GM23338 (cell line): ENCODE results near the gene KCNA1. TPM values are rescaled to one million over a fixed set of nuclear protein-coding genes. Genes with fewer than 3 reads are reported as not detected.

Experiments used
- ATAC-seq: fragments of 200-7000 bp; cut with Tn5 transposase; 3 replicates; pipeline ENCODE4 v1.9.1; 2020
- DNase-seq: peaks from one replicate; pipeline ENCODE4 v3.0.0-alpha.2; 2015; ENCODE audit warnings: low spot score
- H2AFZ ChIP-seq: fragments of 200-600 bp; sonication (generic); 2 replicates; pipeline ENCODE4 v1.8.0; 2016; ENCODE audit warnings: antibody characterized with exemption, mild to moderate bottlenecking, moderate library complexity
- H3F3A ChIP-seq: fragments of 200-600 bp; sonication (generic); replicated peaks from 2 replicates; pipeline ENCODE4 v1.8.0; 2017; ENCODE audit warnings: antibody characterized with exemption, mixed run types, low read depth
- H3K27ac ChIP-seq: fragments of 200-600 bp; sonication (generic); 2 replicates; pipeline ENCODE4 v1.6.1; 2016; ENCODE audit warnings: low read depth
- H3K27me3 ChIP-seq: fragments of 200-600 bp; sonication (generic); 2 replicates; pipeline ENCODE4 v1.8.0; 2016; ENCODE audit warnings: mild to moderate bottlenecking, mixed run types, moderate library complexity; ENCODE audit not compliant: insufficient read depth
- H3K36me3 ChIP-seq: fragments of 200-600 bp; sonication (generic); 2 replicates; pipeline ENCODE4 v1.8.0; 2016; ENCODE audit warnings: mild to moderate bottlenecking; ENCODE audit not compliant: insufficient read depth
- H3K4me1 ChIP-seq: fragments of 200-600 bp; sonication (generic); 2 replicates; pipeline ENCODE4 v1.8.0; 2016; ENCODE audit warnings: mild to moderate bottlenecking, moderate library complexity; ENCODE audit not compliant: insufficient read depth
- H3K4me2 ChIP-seq: fragments of 200-600 bp; sonication (generic); 2 replicates; pipeline ENCODE4 v1.7.1; 2017; ENCODE audit warnings: mixed run types
- H3K4me3 ChIP-seq: fragments of 200-600 bp; sonication (generic); 2 replicates; pipeline ENCODE4 v1.6.1; 2016; ENCODE audit warnings: mixed run types
- H3K79me2 ChIP-seq: fragments of 200-600 bp; sonication (generic); replicated peaks from 2 replicates; pipeline ENCODE4 v1.8.0; 2017; ENCODE audit warnings: mild to moderate bottlenecking; ENCODE audit not compliant: insufficient read depth
- H3K9me2 ChIP-seq: fragments of 200-600 bp; sonication (generic); 2 replicates; pipeline ENCODE4 v1.8.0; 2017; ENCODE audit not compliant: insufficient read depth
- H4K20me1 ChIP-seq: fragments of 200-600 bp; sonication (generic); replicated peaks from 2 replicates; pipeline ENCODE4 v1.8.0; 2017; ENCODE audit warnings: mild to moderate bottlenecking; ENCODE audit not compliant: insufficient read depth
- H3K27ac Mint-ChIP-seq: 2 replicates; pipeline ENCODE4 v1.8.0; 2020; ENCODE audit warnings: inconsistent platforms, mild to moderate bottlenecking, moderate library complexity, mixed read lengths
- H3K27me3 Mint-ChIP-seq: 3 replicates; pipeline ENCODE4 v1.8.0; 2022; ENCODE audit warnings: low read depth, mild to moderate bottlenecking, moderate library complexity, mixed read lengths, inconsistent platforms; ENCODE audit not compliant: insufficient read depth, poor library complexity
- H3K36me3 Mint-ChIP-seq: 3 replicates; pipeline ENCODE4 v1.8.0; 2021; ENCODE audit warnings: low read depth, mild to moderate bottlenecking, inconsistent platforms, moderate library complexity, mixed read lengths
- H3K4me1 Mint-ChIP-seq: 3 replicates; pipeline ENCODE4 v1.8.0; 2020; ENCODE audit warnings: mild to moderate bottlenecking, inconsistent platforms, mixed read lengths
- H3K4me3 Mint-ChIP-seq: 3 replicates; pipeline ENCODE4 v1.8.0; 2021; ENCODE audit warnings: moderate library complexity, mild to moderate bottlenecking, inconsistent platforms, mixed read lengths
- H3K9me3 Mint-ChIP-seq: 3 replicates; pipeline ENCODE4 v1.8.0; 2020; ENCODE audit warnings: moderate library complexity, mild to moderate bottlenecking, inconsistent platforms, mixed read lengths
- CREB1 ChIP-seq: fragments of 250-450 bp; sonication (Bioruptor Pico); IDR thresholded peaks from 2 replicates; pipeline ENCODE4 v1.5.0; 2020; ENCODE audit warnings: low read depth, mild to moderate bottlenecking, moderate library complexity
- EZH2 ChIP-seq: fragments of 200-600 bp; sonication (generic); IDR thresholded peaks from one replicate; pipeline ENCODE4 v1.8.0; 2017; ENCODE audit warnings: antibody characterized with exemption, mild to moderate bottlenecking, low read depth; ENCODE audit not compliant: unreplicated experiment
- EZH2phosphoT487 ChIP-seq: fragments of 200-600 bp; sonication (generic); IDR thresholded peaks from one replicate; pipeline ENCODE4 v1.8.1; 2018; ENCODE audit warnings: antibody characterized with exemption; ENCODE audit not compliant: unreplicated experiment
- REST ChIP-seq: IDR thresholded peaks from one replicate; pipeline ENCODE4 v1.6.1; 2018; ENCODE audit warnings: antibody characterized with exemption; ENCODE audit not compliant: unreplicated experiment
- ZNF331 ChIP-seq: fragments of 250-450 bp; sonication (Bioruptor Pico); IDR thresholded peaks from 2 replicates; pipeline ENCODE4 v1.5.0; 2020; ENCODE audit warnings: low read depth, mild to moderate bottlenecking, moderate library complexity
- polyA plus RNA-seq: library from polyadenylated mRNA; unstranded; fragments of >200 nt; fragmentation: Nextera tagmentation; extraction: Ambion mirVana; gene quantifications from 2 replicates; pipeline ENCODE4 v1.2.1, GENCODE V29; 2016
- total RNA-seq: library from RNA; depleted of rRNA; stranded (reverse); fragments of >200 nt; shearing (Covaris generic); gene quantifications from 2 replicates; pipeline ENCODE4 v1.2.3, GENCODE V29; 2014
- TF ChIP-seq, protein P1 (sequence below): IDR thresholded peaks from 2 replicates; pipeline ENCODE4 v1.6.1; 2016; ENCODE audit warnings: antibody characterized with exemption
- TF ChIP-seq, protein P2 (sequence below), 2 experiments: fragments of 200-600 bp in 1 of 2; sonication (generic) in 1 of 2; conservative IDR thresholded peaks; 2 replicates each; pipeline versions ENCODE4 v1.5.1 to v1.6.1; 2016 to 2017; ENCODE audit warnings: antibody characterized with exemption in 2 of 2, low read depth in 2 of 2, mild to moderate bottlenecking in 2 of 2, moderate library complexity in 1 of 2
- TF ChIP-seq, protein P3 (sequence below): fragments of 250-450 bp; sonication (Bioruptor Pico); IDR thresholded peaks from 2 replicates; pipeline ENCODE4 v1.5.0; 2020; ENCODE audit warnings: mild to moderate bottlenecking, moderate library complexity

KCNA1 gene
- total and polyA plus RNA-seq, 2 experiments from 2014 or later = 0.10 to 1.2 TPM

- no peak overlapping the region for H3K4me3 Mint-ChIP-seq
- Histone ChIP-seq H3K27ac (no peak overlapping the region), H3K79me2 (no peaks in the 10 kb centered on the region), H3K36me3 (no peaks in the 10 kb centered on the region), H3K9me2 (no peaks in the 10 kb centered on the region), H4K20me1 (no peaks in the 10 kb centered on the region), H2AFZ (no peak overlapping the region), H3F3A (no peaks in the 10 kb centered on the region), H3K4me2 (no peak overlapping the region), H3K4me3 (no peak overlapping the region), H3K4me1 (no peaks in the 10 kb centered on the region), H3K27me3 (no peaks in the 10 kb centered on the region)
- H3K36me3 Mint-ChIP-seq = no peaks in the 10 kb centered on the region
- no peaks in the 10 kb centered on the region for H3K9me3 Mint-ChIP-seq
- TF ChIP-seq REST (no peak), EZH2phosphoT487 (no peak), ZNF331 (CRISPR knock-in tag) (no peak), CREB1 (CRISPR knock-in tag) (no peak), EZH2 (no peak)
- TF ChIP-seq, protein P1, sequence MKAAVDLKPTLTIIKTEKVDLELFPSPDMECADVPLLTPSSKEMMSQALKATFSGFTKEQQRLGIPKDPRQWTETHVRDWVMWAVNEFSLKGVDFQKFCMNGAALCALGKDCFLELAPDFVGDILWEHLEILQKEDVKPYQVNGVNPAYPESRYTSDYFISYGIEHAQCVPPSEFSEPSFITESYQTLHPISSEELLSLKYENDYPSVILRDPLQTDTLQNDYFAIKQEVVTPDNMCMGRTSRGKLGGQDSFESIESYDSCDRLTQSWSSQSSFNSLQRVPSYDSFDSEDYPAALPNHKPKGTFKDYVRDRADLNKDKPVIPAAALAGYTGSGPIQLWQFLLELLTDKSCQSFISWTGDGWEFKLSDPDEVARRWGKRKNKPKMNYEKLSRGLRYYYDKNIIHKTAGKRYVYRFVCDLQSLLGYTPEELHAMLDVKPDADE = no peak
- TF ChIP-seq, protein P2, sequence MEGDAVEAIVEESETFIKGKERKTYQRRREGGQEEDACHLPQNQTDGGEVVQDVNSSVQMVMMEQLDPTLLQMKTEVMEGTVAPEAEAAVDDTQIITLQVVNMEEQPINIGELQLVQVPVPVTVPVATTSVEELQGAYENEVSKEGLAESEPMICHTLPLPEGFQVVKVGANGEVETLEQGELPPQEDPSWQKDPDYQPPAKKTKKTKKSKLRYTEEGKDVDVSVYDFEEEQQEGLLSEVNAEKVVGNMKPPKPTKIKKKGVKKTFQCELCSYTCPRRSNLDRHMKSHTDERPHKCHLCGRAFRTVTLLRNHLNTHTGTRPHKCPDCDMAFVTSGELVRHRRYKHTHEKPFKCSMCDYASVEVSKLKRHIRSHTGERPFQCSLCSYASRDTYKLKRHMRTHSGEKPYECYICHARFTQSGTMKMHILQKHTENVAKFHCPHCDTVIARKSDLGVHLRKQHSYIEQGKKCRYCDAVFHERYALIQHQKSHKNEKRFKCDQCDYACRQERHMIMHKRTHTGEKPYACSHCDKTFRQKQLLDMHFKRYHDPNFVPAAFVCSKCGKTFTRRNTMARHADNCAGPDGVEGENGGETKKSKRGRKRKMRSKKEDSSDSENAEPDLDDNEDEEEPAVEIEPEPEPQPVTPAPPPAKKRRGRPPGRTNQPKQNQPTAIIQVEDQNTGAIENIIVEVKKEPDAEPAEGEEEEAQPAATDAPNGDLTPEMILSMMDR (conservative IDR thresholded peaks at IDR 0.05; ENCODE audit: low read depth in 2 of 2) = no peak
- TF ChIP-seq, protein P3, sequence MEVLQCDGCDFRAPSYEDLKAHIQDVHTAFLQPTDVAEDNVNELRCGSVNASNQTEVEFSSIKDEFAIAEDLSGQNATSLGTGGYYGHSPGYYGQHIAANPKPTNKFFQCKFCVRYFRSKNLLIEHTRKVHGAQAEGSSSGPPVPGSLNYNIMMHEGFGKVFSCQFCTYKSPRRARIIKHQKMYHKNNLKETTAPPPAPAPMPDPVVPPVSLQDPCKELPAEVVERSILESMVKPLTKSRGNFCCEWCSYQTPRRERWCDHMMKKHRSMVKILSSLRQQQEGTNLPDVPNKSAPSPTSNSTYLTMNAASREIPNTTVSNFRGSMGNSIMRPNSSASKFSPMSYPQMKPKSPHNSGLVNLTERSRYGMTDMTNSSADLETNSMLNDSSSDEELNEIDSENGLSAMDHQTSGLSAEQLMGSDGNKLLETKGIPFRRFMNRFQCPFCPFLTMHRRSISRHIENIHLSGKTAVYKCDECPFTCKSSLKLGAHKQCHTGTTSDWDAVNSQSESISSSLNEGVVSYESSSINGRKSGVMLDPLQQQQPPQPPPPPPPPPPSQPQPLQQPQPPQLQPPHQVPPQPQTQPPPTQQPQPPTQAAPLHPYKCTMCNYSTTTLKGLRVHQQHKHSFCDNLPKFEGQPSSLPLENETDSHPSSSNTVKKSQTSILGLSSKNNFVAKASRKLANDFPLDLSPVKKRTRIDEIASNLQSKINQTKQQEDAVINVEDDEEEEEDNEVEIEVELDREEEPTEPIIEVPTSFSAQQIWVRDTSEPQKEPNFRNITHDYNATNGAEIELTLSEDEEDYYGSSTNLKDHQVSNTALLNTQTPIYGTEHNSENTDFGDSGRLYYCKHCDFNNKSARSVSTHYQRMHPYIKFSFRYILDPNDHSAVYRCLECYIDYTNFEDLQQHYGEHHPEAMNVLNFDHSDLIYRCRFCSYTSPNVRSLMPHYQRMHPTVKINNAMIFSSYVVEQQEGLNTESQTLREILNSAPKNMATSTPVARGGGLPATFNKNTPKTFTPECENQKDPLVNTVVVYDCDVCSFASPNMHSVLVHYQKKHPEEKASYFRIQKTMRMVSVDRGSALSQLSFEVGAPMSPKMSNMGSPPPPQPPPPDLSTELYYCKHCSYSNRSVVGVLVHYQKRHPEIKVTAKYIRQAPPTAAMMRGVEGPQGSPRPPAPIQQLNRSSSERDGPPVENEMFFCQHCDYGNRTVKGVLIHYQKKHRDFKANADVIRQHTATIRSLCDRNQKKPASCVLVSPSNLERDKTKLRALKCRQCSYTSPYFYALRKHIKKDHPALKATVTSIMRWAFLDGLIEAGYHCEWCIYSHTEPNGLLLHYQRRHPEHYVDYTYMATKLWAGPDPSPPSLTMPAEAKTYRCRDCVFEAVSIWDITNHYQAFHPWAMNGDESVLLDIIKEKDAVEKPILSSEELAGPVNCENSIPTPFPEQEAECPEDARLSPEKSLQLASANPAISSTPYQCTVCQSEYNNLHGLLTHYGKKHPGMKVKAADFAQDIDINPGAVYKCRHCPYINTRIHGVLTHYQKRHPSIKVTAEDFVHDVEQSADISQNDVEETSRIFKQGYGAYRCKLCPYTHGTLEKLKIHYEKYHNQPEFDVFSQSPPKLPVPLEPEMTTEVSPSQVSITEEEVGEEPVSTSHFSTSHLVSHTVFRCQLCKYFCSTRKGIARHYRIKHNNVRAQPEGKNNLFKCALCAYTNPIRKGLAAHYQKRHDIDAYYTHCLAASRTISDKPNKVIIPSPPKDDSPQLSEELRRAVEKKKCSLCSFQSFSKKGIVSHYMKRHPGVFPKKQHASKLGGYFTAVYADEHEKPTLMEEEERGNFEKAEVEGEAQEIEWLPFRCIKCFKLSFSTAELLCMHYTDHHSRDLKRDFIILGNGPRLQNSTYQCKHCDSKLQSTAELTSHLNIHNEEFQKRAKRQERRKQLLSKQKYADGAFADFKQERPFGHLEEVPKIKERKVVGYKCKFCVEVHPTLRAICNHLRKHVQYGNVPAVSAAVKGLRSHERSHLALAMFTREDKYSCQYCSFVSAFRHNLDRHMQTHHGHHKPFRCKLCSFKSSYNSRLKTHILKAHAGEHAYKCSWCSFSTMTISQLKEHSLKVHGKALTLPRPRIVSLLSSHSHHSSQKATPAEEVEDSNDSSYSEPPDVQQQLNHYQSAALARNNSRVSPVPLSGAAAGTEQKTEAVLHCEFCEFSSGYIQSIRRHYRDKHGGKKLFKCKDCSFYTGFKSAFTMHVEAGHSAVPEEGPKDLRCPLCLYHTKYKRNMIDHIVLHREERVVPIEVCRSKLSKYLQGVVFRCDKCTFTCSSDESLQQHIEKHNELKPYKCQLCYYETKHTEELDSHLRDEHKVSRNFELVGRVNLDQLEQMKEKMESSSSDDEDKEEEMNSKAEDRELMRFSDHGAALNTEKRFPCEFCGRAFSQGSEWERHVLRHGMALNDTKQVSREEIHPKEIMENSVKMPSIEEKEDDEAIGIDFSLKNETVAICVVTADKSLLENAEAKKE (CRISPR knock-in tag) = no peak
- H3K4me1 Mint-ChIP-seq = no peaks in the 10 kb centered on the region
- ATAC-seq (no peak), DNase-seq (no peak)
- H3K27ac Mint-ChIP-seq = no peak overlapping the region
- H3K27me3 Mint-ChIP-seq = no peaks in the 10 kb centered on the region
These were observed 17.8 kb upstream of the KCNA1 start for GRCh38 chr12:4891866-4892265.
